ENCODE measurements around the gene SSC5D.

- no peak for TF ChIP-seq EZH2 (IDR thresholded peaks at IDR 0.05)
- no peak for TF ChIP-seq POLR2A (IDR thresholded peaks at IDR 0.05; ENCODE audit: borderline replicate concordance, extremely low read depth, insufficient read depth, insufficient read length)
- TF ChIP-seq, protein P1, sequence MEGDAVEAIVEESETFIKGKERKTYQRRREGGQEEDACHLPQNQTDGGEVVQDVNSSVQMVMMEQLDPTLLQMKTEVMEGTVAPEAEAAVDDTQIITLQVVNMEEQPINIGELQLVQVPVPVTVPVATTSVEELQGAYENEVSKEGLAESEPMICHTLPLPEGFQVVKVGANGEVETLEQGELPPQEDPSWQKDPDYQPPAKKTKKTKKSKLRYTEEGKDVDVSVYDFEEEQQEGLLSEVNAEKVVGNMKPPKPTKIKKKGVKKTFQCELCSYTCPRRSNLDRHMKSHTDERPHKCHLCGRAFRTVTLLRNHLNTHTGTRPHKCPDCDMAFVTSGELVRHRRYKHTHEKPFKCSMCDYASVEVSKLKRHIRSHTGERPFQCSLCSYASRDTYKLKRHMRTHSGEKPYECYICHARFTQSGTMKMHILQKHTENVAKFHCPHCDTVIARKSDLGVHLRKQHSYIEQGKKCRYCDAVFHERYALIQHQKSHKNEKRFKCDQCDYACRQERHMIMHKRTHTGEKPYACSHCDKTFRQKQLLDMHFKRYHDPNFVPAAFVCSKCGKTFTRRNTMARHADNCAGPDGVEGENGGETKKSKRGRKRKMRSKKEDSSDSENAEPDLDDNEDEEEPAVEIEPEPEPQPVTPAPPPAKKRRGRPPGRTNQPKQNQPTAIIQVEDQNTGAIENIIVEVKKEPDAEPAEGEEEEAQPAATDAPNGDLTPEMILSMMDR (IDR thresholded peaks at IDR 0.05 in 2 of 3, conservative IDR thresholded peaks at IDR 0.05 in 1 of 3; ENCODE audit: borderline replicate concordance in 1 of 3, insufficient read depth in 1 of 3, low read depth in 2 of 3, low read length in 2 of 3), result no peak
- TF ChIP-seq, protein P2, sequence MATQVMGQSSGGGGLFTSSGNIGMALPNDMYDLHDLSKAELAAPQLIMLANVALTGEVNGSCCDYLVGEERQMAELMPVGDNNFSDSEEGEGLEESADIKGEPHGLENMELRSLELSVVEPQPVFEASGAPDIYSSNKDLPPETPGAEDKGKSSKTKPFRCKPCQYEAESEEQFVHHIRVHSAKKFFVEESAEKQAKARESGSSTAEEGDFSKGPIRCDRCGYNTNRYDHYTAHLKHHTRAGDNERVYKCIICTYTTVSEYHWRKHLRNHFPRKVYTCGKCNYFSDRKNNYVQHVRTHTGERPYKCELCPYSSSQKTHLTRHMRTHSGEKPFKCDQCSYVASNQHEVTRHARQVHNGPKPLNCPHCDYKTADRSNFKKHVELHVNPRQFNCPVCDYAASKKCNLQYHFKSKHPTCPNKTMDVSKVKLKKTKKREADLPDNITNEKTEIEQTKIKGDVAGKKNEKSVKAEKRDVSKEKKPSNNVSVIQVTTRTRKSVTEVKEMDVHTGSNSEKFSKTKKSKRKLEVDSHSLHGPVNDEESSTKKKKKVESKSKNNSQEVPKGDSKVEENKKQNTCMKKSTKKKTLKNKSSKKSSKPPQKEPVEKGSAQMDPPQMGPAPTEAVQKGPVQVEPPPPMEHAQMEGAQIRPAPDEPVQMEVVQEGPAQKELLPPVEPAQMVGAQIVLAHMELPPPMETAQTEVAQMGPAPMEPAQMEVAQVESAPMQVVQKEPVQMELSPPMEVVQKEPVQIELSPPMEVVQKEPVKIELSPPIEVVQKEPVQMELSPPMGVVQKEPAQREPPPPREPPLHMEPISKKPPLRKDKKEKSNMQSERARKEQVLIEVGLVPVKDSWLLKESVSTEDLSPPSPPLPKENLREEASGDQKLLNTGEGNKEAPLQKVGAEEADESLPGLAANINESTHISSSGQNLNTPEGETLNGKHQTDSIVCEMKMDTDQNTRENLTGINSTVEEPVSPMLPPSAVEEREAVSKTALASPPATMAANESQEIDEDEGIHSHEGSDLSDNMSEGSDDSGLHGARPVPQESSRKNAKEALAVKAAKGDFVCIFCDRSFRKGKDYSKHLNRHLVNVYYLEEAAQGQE (IDR thresholded peaks at IDR 0.05; ENCODE audit: low read depth), result no peak
Measured at GRCh38 chr19:55520691-55521292, 32.6 kb downstream of the SSC5D start.
